22Rv1 (cell line): ENCODE results near the gene PTTG1.

Source experiments
- H3K27ac ChIP-seq: fragments of 450-650 bp; 2 replicates; pipeline ENCODE4 v1.5.1; 2017
- CTCF ChIP-seq: fragments of 450-650 bp; IDR thresholded peaks from 2 replicates; pipeline ENCODE4 v1.5.1; 2017; ENCODE audit warnings: mild to moderate bottlenecking
- ZFX ChIP-seq: fragments of 450-650 bp; IDR thresholded peaks from 2 replicates; pipeline ENCODE4 v1.6.1; 2017; ENCODE audit warnings: antibody characterized with exemption, borderline replicate concordance

The PTTG1 gene

GRCh38 chr5:160421625-160422258 lies at the start of gene PTTG1:
Gene PTTG1, plus strand, starts transcription at chr5:160421855. Its CDS starts 458 bp downstream, at chr5:160422313.
- TF ChIP-seq CTCF: no peak
- no peak for TF ChIP-seq ZFX
- H3K27ac ChIP-seq: peak within 1 kb of the TSS; percentile 63

DNA sequence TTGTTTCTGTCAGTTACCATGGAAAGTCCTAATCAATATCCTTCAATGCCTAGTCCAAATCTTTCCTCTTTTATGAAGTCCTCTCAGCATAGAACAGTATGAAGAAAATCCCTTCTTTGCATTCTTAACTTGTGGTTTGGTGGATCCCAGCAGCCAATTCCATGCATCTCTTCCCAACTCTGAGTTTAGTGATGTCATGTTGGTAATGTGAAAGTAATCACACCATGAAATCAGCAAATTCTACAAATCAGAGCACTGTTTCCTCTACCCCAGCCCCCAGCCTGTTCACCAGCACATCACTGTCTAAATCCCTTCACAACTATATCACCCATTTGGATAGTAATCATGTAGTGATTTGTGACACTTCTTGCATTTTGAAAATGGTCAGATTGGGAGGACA lies 46.5 kb upstream of the PTTG1 start:
- TF ChIP-seq CTCF (no peak), ZFX (no peak)
- no peak overlapping the region for H3K27ac ChIP-seq

GRCh38 chr5:160375701-160376100 lies 46.0 kb upstream of the PTTG1 start:
- H3K27ac ChIP-seq: no peak overlapping the region

GRCh38 chr5:160376416-160376815 lies 45.2 kb upstream of the PTTG1 start:
- TF ChIP-seq CTCF (no peak), ZFX (no peak)
- H3K27ac ChIP-seq: no peak overlapping the region

More at GRCh38 chr5:160375701-160376100, 46.0 kb upstream of the PTTG1 start:
- no peak for TF ChIP-seq CTCF
- no peak for TF ChIP-seq ZFX

DNA sequence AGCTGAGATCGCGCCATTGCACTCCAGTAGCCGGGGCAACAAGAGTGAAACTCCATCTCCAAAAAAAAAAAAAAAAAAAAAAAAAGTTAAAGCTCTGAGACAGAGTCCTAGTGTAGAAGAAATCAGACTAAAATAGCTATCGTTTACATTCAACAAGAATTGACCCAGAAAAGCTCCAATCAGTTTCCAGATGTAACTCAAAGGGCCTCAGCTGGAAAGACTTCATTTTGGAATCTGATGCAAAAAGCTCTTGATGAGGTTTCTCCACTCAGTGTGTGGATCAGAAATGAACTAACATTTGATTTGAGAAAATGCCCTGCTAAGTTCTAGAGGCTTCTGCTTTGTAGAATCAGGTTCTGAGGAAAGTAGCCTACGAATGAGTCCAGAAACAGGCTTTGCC lies 44.0 kb upstream of the PTTG1 start:
- TF ChIP-seq CTCF (no peak), ZFX (no peak)

DNA sequence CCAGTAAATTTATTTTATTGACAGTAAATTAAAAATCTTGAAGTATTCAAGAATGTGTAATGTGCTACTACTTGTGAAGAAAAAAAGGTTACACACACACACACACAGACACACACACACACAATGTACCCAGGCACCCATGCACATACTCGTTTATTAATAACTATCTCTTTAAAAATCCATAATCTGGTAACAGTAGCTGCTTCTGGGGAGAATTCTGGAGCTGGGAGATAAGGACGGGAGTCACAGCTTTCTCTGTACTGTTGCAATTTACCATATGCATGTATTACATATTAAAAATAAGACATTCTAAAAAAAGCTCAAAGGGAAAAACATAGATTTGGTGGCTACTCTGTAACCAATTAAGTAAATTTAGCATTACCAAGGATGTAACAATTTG lies 43.3 kb upstream of the PTTG1 start:
- no peak overlapping the region for H3K27ac ChIP-seq
- TF ChIP-seq CTCF: no peak
- no peak for TF ChIP-seq ZFX

More for the DNA sequence above, 44.0 kb upstream of the PTTG1 start:
- H3K27ac ChIP-seq: no peak overlapping the region

GRCh38 chr5:160379511-160379910 lies 42.1 kb upstream of the PTTG1 start:
- no peak overlapping the region for H3K27ac ChIP-seq
- TF ChIP-seq CTCF: no peak
- no peak for TF ChIP-seq ZFX
